ENCODE data around the gene ZER1.

DNA sequence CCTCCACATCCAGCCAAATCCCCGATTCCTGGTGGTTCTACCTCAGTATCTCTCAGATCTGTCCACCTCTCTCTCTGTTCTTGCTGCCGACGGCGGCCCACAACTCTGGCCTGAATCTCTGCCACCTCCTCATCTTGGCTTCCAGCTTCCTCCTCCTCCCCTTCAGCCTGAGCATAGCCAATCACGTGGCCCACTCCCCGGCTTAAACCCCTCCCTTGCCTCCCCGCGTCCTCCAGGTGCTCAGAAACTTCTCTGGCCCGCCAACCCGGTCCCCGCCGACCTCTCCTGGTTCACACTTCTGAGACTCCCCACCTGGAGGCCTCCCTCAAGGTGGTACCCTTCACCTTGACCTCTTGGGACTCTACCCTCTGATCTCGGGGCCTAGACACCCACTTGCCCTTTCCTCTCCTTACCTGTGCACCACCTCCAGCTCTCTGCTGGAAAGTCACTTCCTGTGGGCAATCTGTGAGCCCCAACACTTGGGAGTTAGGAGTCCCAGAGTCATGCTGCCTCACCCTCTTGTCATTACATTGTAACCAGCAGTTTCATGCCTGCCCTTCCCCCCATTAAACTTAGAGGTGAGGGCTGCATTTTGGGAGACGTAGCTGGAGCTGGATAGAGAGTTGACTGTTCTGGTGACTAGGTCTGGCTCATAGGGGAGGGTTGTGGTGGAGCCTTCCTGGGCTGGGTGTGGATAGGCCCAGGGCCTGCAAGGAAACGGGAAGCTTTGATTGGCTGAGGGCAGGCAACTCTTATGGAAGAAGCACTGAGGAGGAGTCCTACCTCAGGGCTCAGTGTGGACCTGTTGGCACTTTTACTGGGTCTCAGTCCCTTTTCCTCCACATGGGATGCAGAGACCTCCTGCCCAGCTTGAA, 87.2 kb downstream of the ZER1 start:
- TF ChIP-seq, protein P1, sequence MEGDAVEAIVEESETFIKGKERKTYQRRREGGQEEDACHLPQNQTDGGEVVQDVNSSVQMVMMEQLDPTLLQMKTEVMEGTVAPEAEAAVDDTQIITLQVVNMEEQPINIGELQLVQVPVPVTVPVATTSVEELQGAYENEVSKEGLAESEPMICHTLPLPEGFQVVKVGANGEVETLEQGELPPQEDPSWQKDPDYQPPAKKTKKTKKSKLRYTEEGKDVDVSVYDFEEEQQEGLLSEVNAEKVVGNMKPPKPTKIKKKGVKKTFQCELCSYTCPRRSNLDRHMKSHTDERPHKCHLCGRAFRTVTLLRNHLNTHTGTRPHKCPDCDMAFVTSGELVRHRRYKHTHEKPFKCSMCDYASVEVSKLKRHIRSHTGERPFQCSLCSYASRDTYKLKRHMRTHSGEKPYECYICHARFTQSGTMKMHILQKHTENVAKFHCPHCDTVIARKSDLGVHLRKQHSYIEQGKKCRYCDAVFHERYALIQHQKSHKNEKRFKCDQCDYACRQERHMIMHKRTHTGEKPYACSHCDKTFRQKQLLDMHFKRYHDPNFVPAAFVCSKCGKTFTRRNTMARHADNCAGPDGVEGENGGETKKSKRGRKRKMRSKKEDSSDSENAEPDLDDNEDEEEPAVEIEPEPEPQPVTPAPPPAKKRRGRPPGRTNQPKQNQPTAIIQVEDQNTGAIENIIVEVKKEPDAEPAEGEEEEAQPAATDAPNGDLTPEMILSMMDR (conservative IDR thresholded peaks at IDR 0.05 in 1 of 2, IDR thresholded peaks at IDR 0.05 in 1 of 2; ENCODE audit: extremely low read depth in 1 of 2, insufficient read depth in 1 of 2, low read depth in 1 of 2, low read length in 2 of 2), result no peak
- TF ChIP-seq EZH2 (IDR thresholded peaks at IDR 0.05; ENCODE audit: borderline replicate concordance, low read length), result no peak

Measured in mammary epithelial cell (primary cell).